Stimulated activated CD8-positive, alpha-beta memory T cell treated with anti-CD3 and anti-CD28 coated beads, Interleukin-2, amount 100 ng/mL, for 48 hours (primary cell): ENCODE data around the gene SMC1B.
A peak's percentile ranks its signal among the peaks of the same experiment; 100 is the strongest.
"Not testable (repeated sequence)": the region's sequence is repeated elsewhere in the genome, so short reads cannot be mapped to it uniquely, and the experiment has no call there.

Experiments
- DNase-seq, 2 donors: peaks; one replicate each; pipeline ENCODE4 v3.0.0-alpha.2; 2020; ENCODE audit warnings: low read depth in 2 of 2

The SMC1B gene

GRCh38 chr22:45349916-45350315 is 63.5 kb downstream of the SMC1B start:
- no peak for DNase-seq

GRCh38 chr22:45344334-45344733 is 69.1 kb downstream of the SMC1B start:
- DNase-seq, result no peak

- DNase-seq, result no peak
Observed at GRCh38 chr22:45343143-45343542, 70.3 kb downstream of the SMC1B start.

- DNase-seq, result peak in 1 of 2 donors; percentile 30
Observed at GRCh38 chr22:45341498-45341897, 71.9 kb downstream of the SMC1B start.

GRCh38 chr22:45340323-45340722 is 73.1 kb downstream of the SMC1B start:
- no peak for DNase-seq

- DNase-seq, result no peak
Observed at GRCh38 chr22:45338795-45339194, 74.6 kb downstream of the SMC1B start.

- no peak for DNase-seq
Observed at GRCh38 chr22:45337536-45337935, 75.9 kb downstream of the SMC1B start.

- no peak for DNase-seq
Observed at GRCh38 chr22:45336971-45337431, 76.4 kb downstream of the SMC1B start.

- DNase-seq, result no peak
Observed at GRCh38 chr22:45335854-45336522, 77.4 kb downstream of the SMC1B start.

- DNase-seq, result no peak
Observed at GRCh38 chr22:45335021-45335818, 78.2 kb downstream of the SMC1B start.

GRCh38 chr22:45334528-45334927 is 78.9 kb downstream of the SMC1B start:
- no peak for DNase-seq

GRCh38 chr22:45334068-45334467 is 79.3 kb downstream of the SMC1B start:
- no peak for DNase-seq

GRCh38 chr22:45332001-45332400 is 81.4 kb downstream of the SMC1B start:
- no peak for DNase-seq

GRCh38 chr22:45331486-45331885 is 81.9 kb downstream of the SMC1B start:
- DNase-seq, result no peak

GRCh38 chr22:45330548-45330947 is 82.9 kb downstream of the SMC1B start:
- DNase-seq, result no peak

GRCh38 chr22:45329530-45329936 is 83.9 kb downstream of the SMC1B start:
- DNase-seq, result no peak

- no peak for DNase-seq
Observed at GRCh38 chr22:45328822-45329529, 84.4 kb downstream of the SMC1B start.

GRCh38 chr22:45328261-45328660 is 85.1 kb downstream of the SMC1B start:
- not testable (repeated sequence) for DNase-seq

- no peak for DNase-seq
Observed at GRCh38 chr22:45324311-45324711, 89.1 kb downstream of the SMC1B start.

GRCh38 chr22:45323695-45324094 is 89.7 kb downstream of the SMC1B start:
- no peak for DNase-seq

GRCh38 chr22:45322873-45323525 is 90.4 kb downstream of the SMC1B start:
- DNase-seq, result no peak

- no peak for DNase-seq
Observed at GRCh38 chr22:45321827-45322226, 91.6 kb downstream of the SMC1B start.
